ENCODE results near the gene MEX3D. TPM values are rescaled to one million over a fixed set of nuclear protein-coding genes. Genes with fewer than 3 reads are reported as not detected.

The MEX3D gene
- total RNA-seq, 1 experiment from 2014 or later = 69.2 TPM

DNA sequence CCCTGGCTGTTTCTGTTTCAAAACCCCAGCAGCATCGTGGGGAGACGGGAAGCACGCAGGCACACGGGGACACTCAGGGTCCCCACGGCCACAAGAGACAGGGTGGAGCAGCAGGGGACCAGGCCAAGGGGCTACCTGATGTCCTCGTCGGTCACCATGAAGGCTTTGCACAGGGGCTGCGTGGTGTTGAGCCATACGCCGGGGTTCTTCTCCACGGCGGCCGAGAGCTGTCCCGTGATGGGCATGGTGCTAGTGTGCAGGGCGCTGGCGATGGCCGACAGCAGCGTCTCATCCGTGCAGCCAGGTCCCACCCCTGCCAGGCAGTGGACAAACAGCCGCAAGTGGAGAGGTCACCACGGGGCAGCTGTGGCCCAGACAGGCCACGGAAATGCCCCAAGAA, 12.8 kb upstream of the MEX3D start:
- H3K27ac ChIP-seq (ENCODE audit: low read depth, low read length) = no peak overlapping the region
- H3K9me2 ChIP-seq (ENCODE audit: insufficient read depth) = no peaks in the 10 kb centered on the region
- RAD21 ChIA-PET (ENCODE audit: low non-redundant PET in 1 of 2, low total read pairs in 2 of 2, uncharacterized antibody in 2 of 2, unreplicated experiment in 2 of 2) = no interaction called here
- CTCF ChIA-PET = no interaction called here
- H3K36me3 ChIP-seq (ENCODE audit: control insufficient read depth in 1 of 2, insufficient read depth in 2 of 2, low read length in 2 of 2) = peaks cover 4 to 11% of the 10 kb centered on the region in 2 experiments; a peak in 1 of 4 replicates
- DNase-seq (ENCODE audit: low read depth, low spot score) (no peak), ATAC-seq (no peak)
- H3K9ac ChIP-seq (ENCODE audit: low read length) = no peak overlapping the region
- H4K20me1 ChIP-seq (ENCODE audit: insufficient read depth) = no peaks in the 10 kb centered on the region
- no peaks in the 10 kb centered on the region for H3K9me3 ChIP-seq (ENCODE audit: control insufficient read depth in 1 of 2, insufficient read depth in 1 of 2, low read depth in 1 of 2, low read length in 2 of 2)
- no peak for TF ChIP-seq ATF3 (IDR thresholded peaks at IDR 0.05)
- TF ChIP-seq TCF7L2 (IDR thresholded peaks at IDR 0.05; ENCODE audit: borderline replicate concordance, extremely low read depth, insufficient read depth, insufficient read length) = no peak
- TF ChIP-seq JUND (IDR thresholded peaks at IDR 0.05) = no peak
- TF ChIP-seq CBX3 (IDR thresholded peaks at IDR 0.05; ENCODE audit: low read depth) = no peak
- TF ChIP-seq, protein P1, sequence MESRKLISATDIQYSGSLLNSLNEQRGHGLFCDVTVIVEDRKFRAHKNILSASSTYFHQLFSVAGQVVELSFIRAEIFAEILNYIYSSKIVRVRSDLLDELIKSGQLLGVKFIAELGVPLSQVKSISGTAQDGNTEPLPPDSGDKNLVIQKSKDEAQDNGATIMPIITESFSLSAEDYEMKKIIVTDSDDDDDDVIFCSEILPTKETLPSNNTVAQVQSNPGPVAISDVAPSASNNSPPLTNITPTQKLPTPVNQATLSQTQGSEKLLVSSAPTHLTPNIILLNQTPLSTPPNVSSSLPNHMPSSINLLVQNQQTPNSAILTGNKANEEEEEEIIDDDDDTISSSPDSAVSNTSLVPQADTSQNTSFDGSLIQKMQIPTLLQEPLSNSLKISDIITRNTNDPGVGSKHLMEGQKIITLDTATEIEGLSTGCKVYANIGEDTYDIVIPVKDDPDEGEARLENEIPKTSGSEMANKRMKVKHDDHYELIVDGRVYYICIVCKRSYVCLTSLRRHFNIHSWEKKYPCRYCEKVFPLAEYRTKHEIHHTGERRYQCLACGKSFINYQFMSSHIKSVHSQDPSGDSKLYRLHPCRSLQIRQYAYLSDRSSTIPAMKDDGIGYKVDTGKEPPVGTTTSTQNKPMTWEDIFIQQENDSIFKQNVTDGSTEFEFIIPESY (IDR thresholded peaks at IDR 0.05; ENCODE audit: extremely low read depth, insufficient replicate concordance, low read length) = no peak
- H3K79me2 ChIP-seq (ENCODE audit: insufficient read depth, low read length) = peaks cover 7% of the 10 kb centered on the region; the same call in 1 of the 2 replicates
- H3K4me1 ChIP-seq (ENCODE audit: control insufficient read depth in 1 of 2, insufficient read depth in 2 of 2, low read length in 2 of 2) = peaks cover 0 to 3% of the 10 kb centered on the region in 2 experiments; a peak in 2 of 4 replicates
- no peak overlapping the region for H3K4me3 ChIP-seq (replicated peaks in 1 of 2; ENCODE audit: low read depth in 1 of 2, low read length in 2 of 2)
- H3K27me3 ChIP-seq (ENCODE audit: insufficient read depth, low read length) = no peaks in the 10 kb centered on the region
- H3K4me2 ChIP-seq (ENCODE audit: low read length) = no peak overlapping the region
- intact Hi-C loops (cut with micrococcal nuclease) = no loop called here
- POLR2A ChIA-PET = no interaction called here
- H2AFZ ChIP-seq (ENCODE audit: low read depth, low read length, poor library complexity, severe bottlenecking) = no peak overlapping the region
- BruUV-seq (replicated peaks) = no TSS peak

DNA sequence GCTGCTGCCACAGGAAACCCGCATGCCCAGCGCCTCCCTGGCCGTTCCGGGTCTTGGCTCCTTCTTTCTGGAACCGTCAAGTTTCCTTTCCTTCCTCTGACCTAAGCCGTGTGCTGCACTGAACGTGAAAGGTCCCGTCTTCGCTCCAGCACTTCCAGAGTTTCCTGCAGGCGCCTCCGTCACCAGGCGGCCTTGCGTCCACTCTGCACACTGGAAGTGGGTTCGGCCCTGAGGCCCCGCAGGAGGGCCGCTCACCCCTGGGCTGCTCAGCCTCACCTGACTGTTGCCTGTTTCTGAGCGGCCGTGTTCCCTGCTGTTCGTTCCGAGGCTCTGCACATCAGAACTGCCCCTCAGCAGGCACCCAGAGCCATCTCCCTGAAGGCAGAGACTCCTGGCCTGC, 12.3 kb upstream of the MEX3D start:
- no peaks in the 10 kb centered on the region for H4K20me1 ChIP-seq (ENCODE audit: insufficient read depth)
- H2AFZ ChIP-seq (ENCODE audit: low read depth, low read length, poor library complexity, severe bottlenecking) = no peak overlapping the region
- H3K27me3 ChIP-seq (ENCODE audit: insufficient read depth, low read length) = no peaks in the 10 kb centered on the region
- intact Hi-C loops (cut with micrococcal nuclease) = no loop called here
- ChIA-PET POLR2A (no interaction called here), RAD21 (ENCODE audit: low non-redundant PET in 1 of 2, low total read pairs in 2 of 2, uncharacterized antibody in 2 of 2, unreplicated experiment in 2 of 2) (no interaction called here), CTCF (no interaction called here)
- no peaks in the 10 kb centered on the region for H3K9me3 ChIP-seq (ENCODE audit: control insufficient read depth in 1 of 2, insufficient read depth in 1 of 2, low read depth in 1 of 2, low read length in 2 of 2)
- DNase-seq (ENCODE audit: low read depth, low spot score) (no peak), ATAC-seq (no peak)
- H3K9ac ChIP-seq (ENCODE audit: low read length) = no peak overlapping the region
- H3K9me2 ChIP-seq (ENCODE audit: insufficient read depth) = no peaks in the 10 kb centered on the region
- H3K4me3 ChIP-seq (replicated peaks in 1 of 2; ENCODE audit: low read depth in 1 of 2, low read length in 2 of 2) = no peak overlapping the region
- H3K4me2 ChIP-seq (ENCODE audit: low read length) = no peak overlapping the region
- no peak for TF ChIP-seq POLR2AphosphoS5 (IDR thresholded peaks at IDR 0.05; ENCODE audit: low read depth, low read length)
- TF ChIP-seq ZFX (IDR thresholded peaks at IDR 0.05) = no peak
- no peak for TF ChIP-seq TCF7L2 (IDR thresholded peaks at IDR 0.05; ENCODE audit: borderline replicate concordance, extremely low read depth, insufficient read depth, insufficient read length)
- TF ChIP-seq ATF3 (IDR thresholded peaks at IDR 0.05) = no peak
- H3K27ac ChIP-seq (ENCODE audit: low read depth, low read length) = no peak overlapping the region
- H3K79me2 ChIP-seq (ENCODE audit: insufficient read depth, low read length) = peaks cover 2% of the 10 kb centered on the region; the same call in 1 of the 2 replicates
- H3K4me1 ChIP-seq (ENCODE audit: control insufficient read depth in 1 of 2, insufficient read depth in 2 of 2, low read length in 2 of 2) = no peaks in the 10 kb centered on the region
- peaks cover 4 to 11% of the 10 kb centered on the region in 2 experiments; a peak in 1 of 4 replicates for H3K36me3 ChIP-seq (ENCODE audit: control insufficient read depth in 1 of 2, insufficient read depth in 2 of 2, low read length in 2 of 2)
- no TSS peak for BruUV-seq (replicated peaks)

All from HCT116 (cell line).